Smooth muscle cell of the coronary artery (primary cell): ENCODE measurements around the gene ACOT12. TPM values are rescaled to one million over a fixed set of nuclear protein-coding genes. Genes with fewer than 3 reads are reported as not detected.

ENCODE experiments used
- total RNA-seq: library from RNA; depleted of rRNA; stranded (reverse); fragments of >200 nt; gene quantifications from 2 replicates; pipeline ENCODE4 v1.2.3, GENCODE V29; 2014; ENCODE audit warnings: low replicate concordance

Gene ACOT12
- not detected in 2 replicates for total RNA-seq

DNA sequence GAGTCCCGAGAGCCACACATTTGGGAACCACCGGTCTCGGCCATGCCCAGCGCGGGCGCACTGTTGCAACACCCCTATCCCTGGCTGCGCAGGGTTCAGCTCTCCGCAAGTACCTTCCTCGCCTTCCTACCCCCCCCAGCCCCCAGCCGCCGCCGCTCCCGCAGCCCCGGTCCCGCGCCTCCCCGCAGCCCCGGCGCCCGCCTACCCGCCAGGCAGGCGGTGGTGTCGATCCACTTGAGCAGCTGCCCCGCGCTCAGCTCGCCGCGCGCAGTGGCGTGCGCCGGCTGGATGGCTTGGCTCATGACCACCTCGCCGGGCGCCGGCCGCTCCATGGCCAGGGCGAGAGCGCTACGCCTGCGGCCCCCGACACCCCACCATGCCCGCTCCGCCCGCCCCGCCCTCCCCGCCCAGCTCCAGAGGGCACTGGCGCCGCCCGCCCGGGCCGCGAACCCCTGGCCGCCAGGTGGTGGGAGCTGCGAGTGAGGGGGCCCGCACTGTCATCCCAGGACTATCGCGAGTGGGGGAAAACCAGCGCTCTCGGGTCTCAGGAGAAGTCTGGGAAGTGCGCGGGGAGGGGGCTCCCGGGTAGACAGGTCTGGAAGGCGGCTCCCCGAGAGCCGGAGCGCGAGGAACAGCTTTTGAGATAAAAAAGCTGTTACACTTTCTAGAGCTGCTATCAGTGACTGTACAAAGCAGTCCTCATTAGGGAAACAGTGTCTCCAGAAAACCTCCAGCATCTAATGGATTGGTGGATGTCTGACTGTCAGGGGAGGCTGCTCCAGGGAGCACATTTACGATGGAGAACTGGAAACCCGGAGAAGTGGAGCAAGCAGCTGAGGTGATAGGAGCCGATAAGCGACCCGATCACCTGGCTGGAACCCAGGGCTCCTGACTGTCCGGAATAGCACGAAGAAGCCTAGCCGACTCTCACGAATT is at the start of gene ACOT12:
ACOT12 (minus strand) TSS at position 352 of the 936 bp plus-strand sequence; CDS start at position 332, 20 bp downstream.

DNA sequence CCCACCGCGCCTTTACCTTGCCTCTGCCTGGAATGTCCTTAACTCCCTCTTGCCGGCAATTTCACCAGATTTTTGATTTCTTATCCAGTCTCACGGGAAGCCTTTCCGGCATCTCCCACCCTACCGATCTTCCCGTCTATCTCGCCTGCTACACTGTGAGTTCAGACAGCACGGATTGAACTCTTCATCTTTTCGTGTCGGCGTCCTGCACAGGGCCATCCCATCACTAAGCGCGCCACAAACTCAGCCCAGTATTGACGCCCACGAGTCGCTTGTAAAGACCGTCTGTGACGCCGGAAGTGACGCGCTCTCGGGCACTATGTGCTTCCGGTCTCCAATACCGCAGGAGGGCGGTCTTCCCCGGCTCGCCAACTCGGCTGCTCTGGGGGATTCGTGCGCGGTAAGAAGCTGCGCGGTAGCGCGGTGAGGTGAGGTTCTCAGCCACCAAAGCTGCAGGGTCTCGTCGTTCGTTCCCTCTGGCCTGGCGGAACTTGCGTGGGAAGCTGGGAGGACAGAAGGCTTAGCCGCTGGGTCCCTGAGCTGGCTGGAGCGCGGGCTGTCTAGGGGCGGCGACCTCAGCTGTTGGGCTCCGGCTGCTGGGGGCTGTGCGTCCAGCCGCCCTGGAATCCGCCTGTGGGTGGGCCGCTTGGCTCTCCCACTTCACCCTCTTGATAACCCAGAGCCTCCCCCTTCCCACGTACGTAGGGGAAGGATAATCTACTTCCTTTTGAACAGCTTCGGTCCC is 92.5 kb downstream of the ACOT12 start, which contains the start of gene ZCCHC9:
ZCCHC9 (plus strand) TSS at position 317 of the 745 bp plus-strand sequence. CDS start 3,171 bp downstream, outside the sequence.

Other genes starting within 250 kb of the ACOT12 start
- gene CKMT2, start 160.8 kb downstream of the ACOT12 start, total RNA-seq, result 2.5 and 12.8 TPM in 2 replicates
- gene ZCCHC9, start 92.5 kb downstream of the ACOT12 start, total RNA-seq, result 15.3 and 15.9 TPM in 2 replicates